ENCODE measurements around the gene PDCD10. TPM values are rescaled to one million over a fixed set of nuclear protein-coding genes. Genes with fewer than 3 reads are reported as not detected.

The PDCD10 gene
- total and polyA plus RNA-seq, 2 donors (not counting 3 experiments of a cell fraction or from before 2014, with no cell fraction given) = 21.3 to 47.8 TPM

DNA sequence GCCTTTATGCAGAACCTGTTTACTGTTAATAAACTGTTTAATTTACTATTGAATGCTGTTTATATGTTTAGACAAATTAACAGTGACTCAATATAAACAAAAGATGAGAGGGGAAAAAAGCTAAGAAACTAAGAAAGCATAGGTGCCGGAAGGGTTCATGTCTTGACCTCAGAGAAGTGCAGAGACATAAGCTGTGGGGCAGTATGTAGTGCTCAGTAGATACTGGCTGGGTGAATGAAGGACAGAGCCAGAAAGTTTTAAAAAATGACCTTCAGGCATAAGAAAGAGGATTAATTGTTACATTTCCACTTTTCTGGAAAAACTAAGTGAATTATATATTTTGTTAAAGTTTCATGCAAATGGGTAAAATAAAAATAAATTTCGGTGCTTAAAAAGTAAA, 15.0 kb upstream of the PDCD10 start:
- no peaks in the 10 kb centered on the region for H4K20me1 ChIP-seq (replicated peaks; ENCODE audit: control insufficient read depth, extremely low read depth, insufficient read depth, low read length)
- H3K9ac ChIP-seq (replicated peaks; ENCODE audit: extremely low read depth, insufficient read depth, low read length) = no peak overlapping the region
- H3K79me2 ChIP-seq (ENCODE audit: control insufficient read depth, insufficient read depth, low read length) = no peaks in the 10 kb centered on the region
- H3K27me3 ChIP-seq (ENCODE audit: control insufficient read depth in 2 of 2, insufficient read depth in 2 of 2, low read length in 2 of 2) = peaks cover 0 to 3% of the 10 kb centered on the region in 2 experiments
- no peaks in the 10 kb centered on the region for H3K9me3 ChIP-seq (replicated peaks; ENCODE audit: control insufficient read depth, insufficient read depth, low read length)
- TF ChIP-seq, protein P1, sequence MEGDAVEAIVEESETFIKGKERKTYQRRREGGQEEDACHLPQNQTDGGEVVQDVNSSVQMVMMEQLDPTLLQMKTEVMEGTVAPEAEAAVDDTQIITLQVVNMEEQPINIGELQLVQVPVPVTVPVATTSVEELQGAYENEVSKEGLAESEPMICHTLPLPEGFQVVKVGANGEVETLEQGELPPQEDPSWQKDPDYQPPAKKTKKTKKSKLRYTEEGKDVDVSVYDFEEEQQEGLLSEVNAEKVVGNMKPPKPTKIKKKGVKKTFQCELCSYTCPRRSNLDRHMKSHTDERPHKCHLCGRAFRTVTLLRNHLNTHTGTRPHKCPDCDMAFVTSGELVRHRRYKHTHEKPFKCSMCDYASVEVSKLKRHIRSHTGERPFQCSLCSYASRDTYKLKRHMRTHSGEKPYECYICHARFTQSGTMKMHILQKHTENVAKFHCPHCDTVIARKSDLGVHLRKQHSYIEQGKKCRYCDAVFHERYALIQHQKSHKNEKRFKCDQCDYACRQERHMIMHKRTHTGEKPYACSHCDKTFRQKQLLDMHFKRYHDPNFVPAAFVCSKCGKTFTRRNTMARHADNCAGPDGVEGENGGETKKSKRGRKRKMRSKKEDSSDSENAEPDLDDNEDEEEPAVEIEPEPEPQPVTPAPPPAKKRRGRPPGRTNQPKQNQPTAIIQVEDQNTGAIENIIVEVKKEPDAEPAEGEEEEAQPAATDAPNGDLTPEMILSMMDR (IDR thresholded peaks at IDR 0.05; ENCODE audit: extremely low read depth in 1 of 2, insufficient read depth in 1 of 2, low read depth in 1 of 2, low read length in 2 of 2) = no peak
- TF ChIP-seq POLR2A (IDR thresholded peaks at IDR 0.05; ENCODE audit: low read depth, low read length) (no peak), FOS (IDR thresholded peaks at IDR 0.05; ENCODE audit: borderline replicate concordance, insufficient read depth, low read length) (no peak), JUN (IDR thresholded peaks at IDR 0.05; ENCODE audit: borderline replicate concordance, insufficient read depth, insufficient read length, low read depth) (no peak), GATA2 (IDR thresholded peaks at IDR 0.05; ENCODE audit: insufficient read depth, insufficient read length, low read depth, low read length) (no peak), MYC (IDR thresholded peaks at IDR 0.05; ENCODE audit: low read depth, low read length) (no peak), POLR2AphosphoS5 (IDR thresholded peaks at IDR 0.05; ENCODE audit: insufficient read depth, low read depth, low read length) (no peak), EZH2 (IDR thresholded peaks at IDR 0.05; ENCODE audit: borderline replicate concordance, low read depth, low read length, severe bottlenecking) (no peak)
- TF ChIP-seq, protein P2, sequence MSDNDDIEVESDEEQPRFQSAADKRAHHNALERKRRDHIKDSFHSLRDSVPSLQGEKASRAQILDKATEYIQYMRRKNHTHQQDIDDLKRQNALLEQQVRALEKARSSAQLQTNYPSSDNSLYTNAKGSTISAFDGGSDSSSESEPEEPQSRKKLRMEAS (IDR thresholded peaks at IDR 0.05; ENCODE audit: insufficient read depth, insufficient read length) = no peak
- ChIA-PET CTCF (interaction anchor here (1.1 to 2.3 kb wide), 2 partner anchors 9 to 17 kb away, joined by 3 to 10 read pairs; no protein-coding TSS in a partner anchor), POLR2A (no interaction called here)
- no peaks in the 10 kb centered on the region for H3K36me3 ChIP-seq (ENCODE audit: control insufficient read depth in 2 of 2, extremely low read depth in 1 of 2, insufficient read depth in 2 of 2, low read length in 2 of 2)
- BruUV-seq (replicated peaks) = no TSS peak
- no peak for FAIRE-seq
- intact Hi-C loops (cut with micrococcal nuclease) = no loop called here
- DNase-seq (ENCODE audit: low read depth, low spot score) = no peak
- no peak overlapping the region for H3K4me2 ChIP-seq (ENCODE audit: insufficient read depth, low read length)
- no peak overlapping the region for H3K27ac ChIP-seq (ENCODE audit: insufficient read depth, low read depth, low read length)
- dilution Hi-C loops (cut with MboI; ENCODE audit: extremely low pct_ligation_motif_present, low sequenced_read_pairs) = no loop called here
- H2AFZ ChIP-seq (ENCODE audit: low read depth, low read length) = no peak overlapping the region
- no peaks in the 10 kb centered on the region for H3K9me1 ChIP-seq (replicated peaks; ENCODE audit: control insufficient read depth, extremely low read depth, insufficient read depth, low read length)
- H3K4me1 ChIP-seq (ENCODE audit: control insufficient read depth, extremely low read depth, insufficient read depth, low read length) = no peaks in the 10 kb centered on the region
- no peak overlapping the region for H3K4me3 ChIP-seq (replicated peaks in 1 of 3; ENCODE audit: insufficient read depth in 1 of 3, low read depth in 1 of 3, low read length in 3 of 3)

All from endothelial cell of umbilical vein (primary cell).